GF-D8 (cell line): ENCODE results near the gene STRBP.
"Not testable (repeated sequence)": the region's sequence is repeated elsewhere in the genome, so short reads cannot be mapped to it uniquely, and the experiment has no call there.

Source experiments
- DNase-seq: peaks from one replicate; lab custom pipeline; 2025; lab: John Stamatoyannopoulos, UW

Gene STRBP

GRCh38 chr9:123282362-123283047 lies 14.1 kb upstream of the STRBP start:
- no peak for DNase-seq

GRCh38 chr9:123281659-123282350 lies 13.4 kb upstream of the STRBP start:
- no peak for DNase-seq

GRCh38 chr9:123278879-123279493 lies 10.6 kb upstream of the STRBP start:
- DNase-seq: not testable (repeated sequence)

GRCh38 chr9:123278361-123278760 lies 10.0 kb upstream of the STRBP start:
- DNase-seq: no peak

- DNase-seq: no peak
Measured at GRCh38 chr9:123276551-123276950, 8.2 kb upstream of the STRBP start.

GRCh38 chr9:123271133-123271532 lies 2.7 kb upstream of the STRBP start:
- not testable (repeated sequence) for DNase-seq

- no peak for DNase-seq
Measured at GRCh38 chr9:123269281-123269680, 895 bp upstream of the STRBP start.

- no peak for DNase-seq
Measured at GRCh38 chr9:123268199-123268464, 254 bp downstream of the STRBP start.

- no peak for DNase-seq
Measured at GRCh38 chr9:123267481-123268198, 746 bp downstream of the STRBP start.

GRCh38 chr9:123266655-123267399 lies 1.6 kb downstream of the STRBP start:
- no peak for DNase-seq

- DNase-seq: no peak
Measured at GRCh38 chr9:123265833-123266232, 2.6 kb downstream of the STRBP start.

- DNase-seq: no peak
Measured at GRCh38 chr9:123263227-123263626, 5.2 kb downstream of the STRBP start.

- no peak for DNase-seq
Measured at GRCh38 chr9:123262338-123262737, 6.0 kb downstream of the STRBP start.

- no peak for DNase-seq
Measured at GRCh38 chr9:123261006-123261677, 7.2 kb downstream of the STRBP start.

GRCh38 chr9:123260340-123260739 lies 8.0 kb downstream of the STRBP start:
- no peak for DNase-seq

GRCh38 chr9:123257276-123257675 lies 11.1 kb downstream of the STRBP start:
- DNase-seq: no peak

GRCh38 chr9:123255718-123256117 lies 12.7 kb downstream of the STRBP start:
- DNase-seq: no peak

- DNase-seq: no peak
Measured at GRCh38 chr9:123253204-123253603, 15.2 kb downstream of the STRBP start.

- no peak for DNase-seq
Measured at GRCh38 chr9:123251741-123252140, 16.6 kb downstream of the STRBP start.

- DNase-seq: no peak
Measured at GRCh38 chr9:123251324-123251723, 17.1 kb downstream of the STRBP start.

GRCh38 chr9:123250504-123250903 lies 17.9 kb downstream of the STRBP start:
- DNase-seq: no peak

GRCh38 chr9:123249162-123249561 lies 19.2 kb downstream of the STRBP start:
- DNase-seq: not testable (repeated sequence)
